Activated B cell treated with CpG ODN at 0.5 μM for 24 hours (primary cell): ENCODE results near the gene RNF220. TPM values are rescaled to one million over a fixed set of nuclear protein-coding genes. Genes with fewer than 3 reads are reported as not detected.
A peak's percentile ranks its signal among the peaks of the same experiment; 100 is the strongest.

Experiments
- ATAC-seq: fragments of 200-7000 bp; cut with Tn5 transposase; one replicate; pipeline ENCODE4 v1.10.0; 2021; ENCODE audit warnings: low read depth, mild to moderate bottlenecking, moderate library complexity
- CTCF ChIA-PET: fragments of 350-600 bp; sonication (Branson Sonifier 250); formaldehyde crosslinking; loops from one replicate; lab custom pipeline; 2021; ENCODE audit warnings: antibody characterized with exemption; lab: Charles Lee
- POLR2A ChIA-PET: fragments of 350-600 bp; sonication (Branson Sonifier 250); formaldehyde crosslinking; loops from one replicate; lab custom pipeline; 2021; ENCODE audit warnings: antibody characterized with exemption; lab: Charles Lee
- DNase-seq: peaks from one replicate; pipeline ENCODE4 v3.0.0; 2022
- H3K27ac Mint-ChIP-seq: one replicate; pipeline ENCODE4 v1.8.0; 2020; ENCODE audit warnings: mixed read lengths
- H3K27me3 Mint-ChIP-seq: one replicate; pipeline ENCODE4 v1.8.0; 2021; ENCODE audit warnings: mixed read lengths
- H3K36me3 Mint-ChIP-seq: one replicate; pipeline ENCODE4 v1.8.0; 2021; ENCODE audit warnings: low read depth, mixed read lengths
- H3K4me1 Mint-ChIP-seq: one replicate; pipeline ENCODE4 v1.8.0; 2021; ENCODE audit warnings: mixed read lengths
- H3K4me3 Mint-ChIP-seq: one replicate; pipeline ENCODE4 v1.8.0; 2020; ENCODE audit warnings: mild to moderate bottlenecking, mixed read lengths
- H3K9me3 Mint-ChIP-seq: one replicate; pipeline ENCODE4 v1.8.0; 2020; ENCODE audit warnings: mixed read lengths
- intact Hi-C: fragments of 100-400 bp; cut with micrococcal nuclease; formaldehyde crosslinking; loops from one replicate; pipeline ENCODE4 v1.15.1; 2024
- total RNA-seq: library from RNA; stranded (reverse); gene quantifications from 2 replicates; pipeline ENCODE4 v1.2.3, GENCODE V29; 2022
- TF ChIP-seq, protein P1 (sequence below): fragments of 200-600 bp; IDR thresholded peaks from one replicate; pipeline ENCODE4 v1.8.0; 2022; ENCODE audit warnings: antibody characterized with exemption, mild to moderate bottlenecking

The RNF220 gene
- total RNA-seq, 1 donor from 2014 or later, result 103 TPM

DNA sequence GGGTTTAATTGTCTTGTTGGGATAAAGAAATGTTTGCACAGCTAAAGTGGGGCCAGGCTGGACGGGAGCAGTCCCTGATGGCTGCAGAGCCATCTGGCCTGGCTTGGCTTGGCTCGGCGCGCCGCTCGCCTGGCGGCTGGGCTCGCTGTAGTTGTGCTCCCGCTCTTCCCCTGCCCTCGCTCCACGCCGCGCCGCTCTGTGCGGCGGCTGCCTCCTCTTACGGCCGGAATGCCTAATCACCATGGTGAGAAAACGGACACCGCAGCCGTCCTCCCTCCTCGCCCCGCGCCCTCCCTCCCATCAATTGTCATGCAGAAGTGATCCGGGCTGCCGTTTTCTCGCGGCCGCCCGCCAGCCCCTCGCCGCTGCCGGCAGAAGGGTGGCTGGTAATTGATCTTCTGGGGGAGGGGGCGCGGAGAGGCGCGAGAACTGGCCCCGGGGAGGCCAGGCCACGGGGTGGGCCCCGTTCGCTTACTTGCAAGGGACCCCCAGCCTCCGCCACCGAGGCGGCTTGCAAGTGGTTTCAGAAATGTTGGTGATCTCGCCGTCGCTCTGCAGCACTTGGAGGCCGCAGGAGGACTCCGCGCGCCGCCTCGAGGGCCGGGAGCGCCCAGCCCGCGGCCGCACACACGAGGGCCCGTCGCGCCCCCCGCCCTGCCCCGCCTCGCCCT lies 12.4 kb downstream of the RNF220 start:
- Mint-ChIP-seq H3K27me3 (peaks cover 61% of the 10 kb centered on the region), H3K4me3 (peak overlapping the region; percentile 29), H3K36me3 (no peaks in the 10 kb centered on the region), H3K27ac (no peak overlapping the region), H3K4me1 (peaks cover 9% of the 10 kb centered on the region), H3K9me3 (no peaks in the 10 kb centered on the region)
- ChIA-PET CTCF (no interaction called here), POLR2A (no interaction called here)
- TF ChIP-seq, protein P1, sequence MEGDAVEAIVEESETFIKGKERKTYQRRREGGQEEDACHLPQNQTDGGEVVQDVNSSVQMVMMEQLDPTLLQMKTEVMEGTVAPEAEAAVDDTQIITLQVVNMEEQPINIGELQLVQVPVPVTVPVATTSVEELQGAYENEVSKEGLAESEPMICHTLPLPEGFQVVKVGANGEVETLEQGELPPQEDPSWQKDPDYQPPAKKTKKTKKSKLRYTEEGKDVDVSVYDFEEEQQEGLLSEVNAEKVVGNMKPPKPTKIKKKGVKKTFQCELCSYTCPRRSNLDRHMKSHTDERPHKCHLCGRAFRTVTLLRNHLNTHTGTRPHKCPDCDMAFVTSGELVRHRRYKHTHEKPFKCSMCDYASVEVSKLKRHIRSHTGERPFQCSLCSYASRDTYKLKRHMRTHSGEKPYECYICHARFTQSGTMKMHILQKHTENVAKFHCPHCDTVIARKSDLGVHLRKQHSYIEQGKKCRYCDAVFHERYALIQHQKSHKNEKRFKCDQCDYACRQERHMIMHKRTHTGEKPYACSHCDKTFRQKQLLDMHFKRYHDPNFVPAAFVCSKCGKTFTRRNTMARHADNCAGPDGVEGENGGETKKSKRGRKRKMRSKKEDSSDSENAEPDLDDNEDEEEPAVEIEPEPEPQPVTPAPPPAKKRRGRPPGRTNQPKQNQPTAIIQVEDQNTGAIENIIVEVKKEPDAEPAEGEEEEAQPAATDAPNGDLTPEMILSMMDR, result no peak
- DNase-seq (no peak), ATAC-seq (no peak)
- intact Hi-C loops, result loop anchor here (1.0 kb wide), 1 partner anchor 8 kb away; no protein-coding TSS in a partner anchor

DNA sequence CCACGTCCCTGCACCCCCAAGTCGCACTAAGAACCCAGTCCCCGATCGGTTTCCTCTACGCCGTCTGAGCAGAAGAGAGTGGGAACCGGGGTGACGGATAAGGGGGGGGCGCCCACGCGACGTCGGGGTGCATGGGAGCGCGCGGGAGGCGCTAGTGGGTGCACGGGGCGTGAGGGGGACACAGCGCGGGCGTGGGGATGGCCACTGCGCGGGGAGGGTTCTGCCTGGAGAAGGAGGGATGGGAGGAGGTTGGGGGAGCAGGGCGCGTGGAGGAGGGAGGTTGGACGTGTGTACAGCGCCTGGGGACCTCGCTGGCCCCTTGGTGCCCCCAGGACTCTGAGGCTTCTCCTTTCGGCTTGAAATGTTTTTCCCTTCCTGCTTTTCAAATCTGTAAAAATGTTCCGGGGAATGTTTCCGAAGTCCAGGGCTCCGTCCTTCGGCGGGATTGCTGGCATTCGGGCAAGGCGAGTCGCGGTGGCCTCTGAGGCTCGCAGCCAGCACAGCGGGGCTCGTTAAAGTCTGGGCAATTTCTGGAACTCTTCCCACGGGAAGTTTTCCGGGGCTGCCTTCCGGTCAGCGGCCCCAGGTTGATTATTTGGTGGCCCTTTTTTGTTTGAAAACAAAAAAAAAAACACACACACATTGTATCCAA lies 13.1 kb downstream of the RNF220 start:
- H3K4me3 Mint-ChIP-seq, result no peak overlapping the region
- peaks cover 66% of the 10 kb centered on the region for H3K27me3 Mint-ChIP-seq
- H3K4me1 Mint-ChIP-seq, result peaks cover 9% of the 10 kb centered on the region
- ATAC-seq (no peak), DNase-seq (no peak)
- TF ChIP-seq, protein P1, result no peak
- H3K36me3 Mint-ChIP-seq, result no peaks in the 10 kb centered on the region
- POLR2A ChIA-PET, result no interaction called here
- no peaks in the 10 kb centered on the region for H3K9me3 Mint-ChIP-seq
- intact Hi-C loops, result no loop called here
- CTCF ChIA-PET, result no interaction called here
- no peak overlapping the region for H3K27ac Mint-ChIP-seq

DNA sequence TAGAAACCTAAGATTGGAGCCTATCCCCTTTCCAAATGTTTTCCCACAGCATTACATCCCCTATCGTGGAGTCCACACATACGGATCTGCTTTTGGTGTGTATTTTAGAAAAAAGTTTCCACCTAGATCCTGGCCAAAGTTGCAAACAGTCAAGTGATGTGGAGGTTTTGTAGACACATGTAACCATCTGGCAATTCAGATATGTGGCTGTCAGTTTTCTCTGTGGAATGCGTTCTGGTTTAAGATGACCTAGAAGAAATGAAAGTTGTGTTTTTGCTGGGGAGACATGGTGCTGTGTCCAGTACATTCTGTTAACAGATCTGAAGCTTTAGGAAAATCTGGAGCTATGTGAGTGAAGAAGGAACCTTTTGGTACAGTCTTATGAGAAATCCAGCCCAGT lies 14.8 kb downstream of the RNF220 start:
- DNase-seq (no peak), ATAC-seq (no peak)
- intact Hi-C loops, result no loop called here
- H3K36me3 Mint-ChIP-seq, result no peaks in the 10 kb centered on the region
- no peaks in the 10 kb centered on the region for H3K9me3 Mint-ChIP-seq
- TF ChIP-seq, protein P1, result no peak
- peaks cover 75% of the 10 kb centered on the region for H3K27me3 Mint-ChIP-seq
- H3K4me1 Mint-ChIP-seq, result peaks cover 15% of the 10 kb centered on the region
- H3K27ac Mint-ChIP-seq, result no peak overlapping the region
- POLR2A ChIA-PET, result no interaction called here
- no peak overlapping the region for H3K4me3 Mint-ChIP-seq
- CTCF ChIA-PET, result no interaction called here

DNA sequence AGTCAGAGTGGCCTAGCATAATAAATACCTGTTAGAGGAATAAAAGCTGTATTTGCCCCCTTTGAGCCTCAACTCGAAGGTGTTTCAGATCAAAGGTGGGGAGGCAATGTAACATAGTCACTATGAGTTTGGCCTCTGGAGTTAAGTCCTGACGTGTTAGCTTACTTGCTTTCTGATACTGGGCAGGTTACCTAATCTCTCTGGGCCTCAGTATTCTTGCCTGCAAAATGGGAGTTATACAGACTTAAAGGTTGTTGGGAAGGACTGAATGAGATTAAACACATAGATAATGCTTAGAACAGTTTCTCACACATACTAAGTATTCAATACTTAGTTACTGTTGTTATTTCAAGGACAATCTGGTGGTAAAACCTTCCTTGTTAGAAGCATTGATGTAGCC lies 15.5 kb downstream of the RNF220 start:
- H3K27ac Mint-ChIP-seq, result no peak overlapping the region
- no peak for DNase-seq
- no peaks in the 10 kb centered on the region for H3K9me3 Mint-ChIP-seq
- ChIA-PET CTCF (no interaction called here), POLR2A (no interaction called here)
- intact Hi-C loops, result no loop called here
- peaks cover 15% of the 10 kb centered on the region for H3K4me1 Mint-ChIP-seq
- H3K36me3 Mint-ChIP-seq, result no peaks in the 10 kb centered on the region
- H3K27me3 Mint-ChIP-seq, result peaks cover 76% of the 10 kb centered on the region
- TF ChIP-seq, protein P1, result no peak
- ATAC-seq, result no peak
- H3K4me3 Mint-ChIP-seq, result no peak overlapping the region

DNA sequence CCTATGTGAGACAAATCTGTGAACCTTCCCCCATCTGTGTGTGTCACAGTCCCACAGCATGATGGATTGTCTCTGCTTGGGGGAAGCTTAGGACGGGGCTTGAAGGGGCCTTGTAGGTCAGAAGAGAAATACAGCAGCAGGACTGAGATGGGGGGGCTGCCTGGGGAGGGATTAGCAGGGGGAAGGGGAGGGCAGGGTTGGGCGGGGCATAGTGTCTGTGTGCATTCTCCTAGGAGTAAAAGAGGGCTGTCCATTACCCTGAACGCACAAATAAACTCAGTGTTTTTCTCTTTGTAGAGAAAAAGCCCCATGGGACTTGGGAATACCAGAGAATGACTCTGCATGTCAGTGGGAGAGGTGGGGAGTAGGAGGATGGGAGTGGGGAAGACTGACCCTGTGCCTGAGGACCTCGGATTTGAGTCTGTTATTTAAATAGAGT lies 16.4 kb downstream of the RNF220 start:
- Mint-ChIP-seq H3K36me3 (no peaks in the 10 kb centered on the region), H3K4me1 (peaks cover 15% of the 10 kb centered on the region), H3K4me3 (no peak overlapping the region), H3K27ac (no peak overlapping the region), H3K9me3 (no peaks in the 10 kb centered on the region), H3K27me3 (peaks cover 76% of the 10 kb centered on the region)
- no peak for DNase-seq
- ATAC-seq, result no peak
- ChIA-PET POLR2A (no interaction called here), CTCF (interaction anchor here (0.6 kb wide), 1 partner anchor 122 kb away, joined by 3 read pairs; no protein-coding TSS in a partner anchor)
- intact Hi-C loops, result no loop called here
- TF ChIP-seq, protein P1, result no peak
